Stimulated activated CD8-positive, alpha-beta memory T cell treated with anti-CD3 and anti-CD28 coated beads, Interleukin-2, amount 100 ng/mL, for 48 hours (primary cell): ENCODE results near the gene CTNNA2.

ENCODE experiments used
- DNase-seq, 2 donors: peaks; one replicate each; pipeline ENCODE4 v3.0.0-alpha.2; 2020; ENCODE audit warnings: low read depth in 2 of 2

Gene CTNNA2

DNA sequence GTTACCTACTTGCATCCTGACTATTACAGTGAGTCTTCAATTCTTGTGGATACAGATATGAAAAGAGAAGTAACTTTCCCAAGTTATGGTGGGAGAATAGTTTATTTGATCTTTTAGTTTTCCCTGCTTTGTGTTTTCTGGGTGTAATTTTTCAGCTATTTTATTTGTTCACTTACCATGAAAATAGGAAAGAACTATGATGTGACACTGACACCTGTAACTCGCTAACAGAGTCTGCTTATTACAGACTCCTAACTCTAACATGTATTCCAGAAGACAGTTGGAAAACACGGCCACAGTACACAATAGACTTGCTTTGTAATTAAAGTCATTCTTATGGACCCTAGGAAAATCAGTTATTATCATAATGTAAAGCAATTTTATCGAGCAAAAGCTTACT, 468.5 kb downstream of the CTNNA2 start:
- no peak for DNase-seq

- no peak for DNase-seq
These were observed 469.6 kb downstream of the CTNNA2 start for GRCh38 chr2:79982445-79982844.

GRCh38 chr2:79984476-79984875, 471.6 kb downstream of the CTNNA2 start:
- no peak for DNase-seq

GRCh38 chr2:79985145-79985544, 472.3 kb downstream of the CTNNA2 start:
- no peak for DNase-seq

DNA sequence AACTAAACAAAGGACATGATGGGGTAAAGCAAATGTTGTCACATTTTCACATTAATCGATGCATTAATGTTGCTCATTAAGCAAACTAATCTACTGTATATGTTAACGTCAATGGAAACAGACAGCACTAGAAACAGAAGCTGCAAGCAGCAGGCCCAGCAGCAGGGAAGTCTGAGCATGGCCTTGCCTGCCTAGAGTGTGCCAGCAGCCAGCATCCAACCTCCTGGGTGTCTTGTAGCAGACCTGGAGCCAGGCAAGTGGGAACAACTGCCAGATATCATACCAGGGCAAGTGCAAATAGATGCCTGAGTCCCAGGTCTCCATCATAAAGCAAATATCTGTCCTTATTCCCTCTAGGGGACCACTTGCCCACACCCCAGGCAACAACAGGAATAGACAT, 472.7 kb downstream of the CTNNA2 start:
- DNase-seq, result no peak

GRCh38 chr2:79993144-79993543, 480.3 kb downstream of the CTNNA2 start:
- no peak for DNase-seq

DNA sequence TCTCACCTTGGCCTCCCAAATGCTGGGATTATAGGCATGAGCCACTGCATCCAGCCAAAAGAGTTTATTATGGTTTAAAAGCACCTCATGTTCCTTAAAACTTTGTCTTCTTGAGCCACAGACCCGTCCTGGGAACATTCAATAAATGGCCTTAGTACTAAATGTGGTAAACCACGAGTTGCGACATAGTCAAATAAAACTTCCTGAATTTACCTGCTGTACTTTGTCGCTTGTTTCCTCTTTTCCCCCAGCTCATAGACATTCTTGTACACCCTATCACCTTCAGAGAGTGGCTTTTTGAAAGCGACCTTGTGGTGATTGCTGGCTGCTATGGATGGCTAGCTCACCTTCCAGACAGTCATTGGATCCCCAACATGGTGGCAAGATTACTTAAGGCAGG, 481.3 kb downstream of the CTNNA2 start:
- no peak for DNase-seq

DNA sequence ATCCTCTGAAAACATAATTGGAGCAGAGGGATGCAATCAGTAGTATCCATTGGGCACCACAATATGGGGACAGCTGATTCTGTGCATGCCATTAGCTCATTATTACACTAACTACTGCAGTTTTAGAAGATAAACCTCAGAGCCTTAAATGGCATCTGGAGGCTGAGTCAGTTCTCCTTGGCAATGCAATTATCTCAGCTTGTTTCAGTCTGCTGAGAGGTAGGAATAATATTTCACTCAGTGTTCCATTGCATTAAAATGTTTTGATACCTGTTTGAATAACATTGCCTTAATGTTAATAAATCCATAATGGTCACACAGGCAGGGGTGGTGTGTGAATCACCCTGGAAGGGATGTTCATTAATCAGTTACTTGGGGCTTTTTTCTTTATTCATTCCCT, 482.1 kb downstream of the CTNNA2 start:
- DNase-seq, result no peak

DNA sequence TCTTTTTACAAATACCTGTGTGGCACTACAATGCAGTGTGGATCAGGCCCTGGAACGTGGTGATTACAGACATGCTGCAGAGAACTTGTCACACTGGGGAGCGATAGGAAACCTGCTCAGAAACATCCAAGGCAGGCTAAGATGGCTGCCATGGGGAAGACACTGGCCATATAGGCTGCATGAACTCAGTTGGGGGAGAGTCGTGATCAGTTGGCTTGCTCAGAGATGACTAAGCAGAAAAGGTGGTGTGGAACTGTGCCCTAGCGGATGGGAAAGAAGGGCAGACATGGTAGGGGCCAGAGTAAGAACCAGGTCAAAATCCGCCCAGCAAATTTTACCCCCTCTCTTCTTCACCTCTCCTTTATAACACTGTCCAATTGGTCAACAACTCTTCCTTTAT, 483.9 kb downstream of the CTNNA2 start:
- DNase-seq, result no peak

DNA sequence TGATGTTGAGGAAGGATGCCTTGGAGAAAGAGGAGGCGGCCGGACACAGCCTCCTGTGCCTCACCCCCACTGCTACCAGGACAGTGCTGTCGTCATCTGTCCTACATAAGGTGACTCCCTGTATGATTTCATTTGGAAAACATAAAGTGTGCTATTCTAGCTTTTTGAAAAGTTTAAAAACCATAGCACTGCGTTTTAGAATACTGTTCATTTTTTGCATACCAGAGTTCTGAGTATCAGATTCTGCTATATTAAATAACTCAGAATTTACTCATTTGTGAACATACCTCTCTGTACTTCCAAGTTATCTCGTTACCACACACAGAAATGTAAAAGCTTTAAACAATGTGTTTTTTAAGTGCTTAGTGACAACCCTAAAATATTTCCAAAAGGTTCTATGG, 488.9 kb downstream of the CTNNA2 start:
- DNase-seq, result no peak

DNA sequence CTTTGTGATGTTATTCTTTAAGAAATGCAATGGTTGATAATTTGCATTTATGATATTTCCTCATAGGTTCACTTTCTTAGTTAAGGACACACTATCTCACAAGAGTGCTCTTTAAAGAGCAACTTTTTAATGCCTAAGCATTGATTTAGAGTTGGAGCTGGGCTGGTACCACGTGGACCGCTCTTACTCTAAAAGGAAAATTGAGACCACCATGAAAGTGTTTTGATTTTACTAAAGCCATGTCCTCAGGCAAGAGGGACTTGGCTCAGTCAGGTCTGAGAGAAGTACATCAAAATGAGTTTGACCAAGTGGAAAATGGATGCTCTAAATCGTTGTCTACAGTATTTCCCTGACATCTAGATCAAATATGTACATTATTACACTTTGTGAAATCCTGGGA, 489.3 kb downstream of the CTNNA2 start:
- no peak for DNase-seq

DNA sequence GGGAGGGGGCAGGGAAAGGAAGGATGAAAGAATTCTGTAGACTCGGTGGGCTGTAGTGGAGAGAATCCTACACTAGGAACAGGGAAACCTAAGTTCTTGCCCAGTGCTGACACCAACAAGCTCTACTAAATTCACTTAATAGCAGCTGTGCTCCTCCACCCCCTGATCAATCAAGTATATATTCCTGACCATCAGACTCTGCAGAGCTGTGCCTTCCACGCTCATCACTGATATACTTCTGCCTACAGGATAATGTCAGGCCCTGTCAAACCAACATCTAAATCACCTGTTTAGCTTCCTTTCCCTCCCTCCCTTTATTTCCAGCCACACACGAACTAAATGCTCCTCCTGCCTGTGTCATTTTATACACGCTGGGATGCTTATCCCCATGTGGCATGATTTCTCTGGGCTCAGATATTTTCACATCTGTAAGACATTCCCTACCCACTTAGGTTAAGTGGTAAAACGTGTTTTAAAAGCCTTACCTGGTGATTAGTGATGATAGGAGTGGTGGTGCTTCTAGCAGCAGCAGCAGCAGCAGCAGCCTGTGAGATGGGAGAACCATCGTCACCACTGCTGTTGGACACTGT, 489.8 kb downstream of the CTNNA2 start:
- no peak for DNase-seq

- DNase-seq, result no peak
These were observed 495.1 kb downstream of the CTNNA2 start for GRCh38 chr2:80007777-80008503.

GRCh38 chr2:80008596-80008995, 495.7 kb downstream of the CTNNA2 start:
- no peak for DNase-seq

GRCh38 chr2:80009211-80009610, 496.4 kb downstream of the CTNNA2 start:
- no peak for DNase-seq

DNA sequence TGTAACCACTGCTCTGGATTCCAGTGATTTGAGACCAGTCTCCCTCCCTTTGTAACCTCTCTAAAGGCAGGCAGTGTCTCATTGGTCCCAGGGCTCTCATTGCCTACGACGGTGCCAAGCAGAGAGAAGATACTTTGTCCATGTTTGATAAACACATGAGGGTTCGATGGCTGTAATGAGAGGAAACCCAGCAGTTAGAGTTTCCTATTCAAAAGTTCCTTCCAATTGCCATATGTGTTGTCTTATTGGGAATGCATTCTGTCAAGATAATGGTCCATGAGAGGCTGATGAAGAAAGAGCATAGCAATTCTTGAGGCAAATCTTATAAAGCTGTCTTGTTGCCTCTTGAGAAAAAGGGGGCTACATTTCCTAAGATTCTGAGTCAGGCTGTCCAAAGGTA, 499.2 kb downstream of the CTNNA2 start:
- no peak for DNase-seq

DNA sequence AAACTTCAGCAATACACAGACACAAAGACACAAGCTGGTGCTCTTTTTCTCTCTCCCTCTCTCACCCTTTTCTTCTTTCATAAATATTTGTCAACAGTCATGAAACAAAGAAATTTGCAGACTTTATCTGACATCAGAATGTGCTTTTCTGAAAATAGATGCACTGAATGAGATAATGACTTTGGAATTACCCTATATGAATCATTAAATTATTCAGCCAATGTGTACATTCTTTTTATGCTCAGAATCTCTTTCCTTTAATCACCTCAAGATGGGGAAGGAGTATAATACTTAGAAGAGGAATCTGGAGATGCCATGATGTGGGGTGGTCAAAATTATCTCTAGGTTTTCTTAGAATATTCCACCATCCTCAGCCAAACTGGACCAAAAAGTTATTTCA, 501.8 kb downstream of the CTNNA2 start:
- no peak for DNase-seq

DNA sequence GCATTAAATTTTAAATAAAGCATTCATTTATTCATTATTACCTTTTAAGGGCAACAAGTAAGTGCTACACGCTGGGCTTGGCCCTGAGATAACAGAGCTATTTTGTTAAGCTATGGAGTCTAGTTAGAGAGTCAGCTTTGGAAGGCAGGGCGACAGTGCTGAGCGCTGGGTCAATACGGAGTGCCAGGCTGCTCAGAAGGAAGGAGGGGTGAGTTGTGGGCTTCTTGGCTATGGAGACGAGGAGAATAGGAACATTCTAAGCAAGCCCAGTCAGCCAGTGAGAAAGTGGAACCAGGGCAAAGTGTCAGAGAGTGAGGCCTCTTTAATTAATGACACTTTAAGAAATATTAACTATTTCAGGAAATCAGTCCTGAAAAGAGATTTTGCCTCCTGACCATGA, 503.3 kb downstream of the CTNNA2 start:
- no peak for DNase-seq

DNA sequence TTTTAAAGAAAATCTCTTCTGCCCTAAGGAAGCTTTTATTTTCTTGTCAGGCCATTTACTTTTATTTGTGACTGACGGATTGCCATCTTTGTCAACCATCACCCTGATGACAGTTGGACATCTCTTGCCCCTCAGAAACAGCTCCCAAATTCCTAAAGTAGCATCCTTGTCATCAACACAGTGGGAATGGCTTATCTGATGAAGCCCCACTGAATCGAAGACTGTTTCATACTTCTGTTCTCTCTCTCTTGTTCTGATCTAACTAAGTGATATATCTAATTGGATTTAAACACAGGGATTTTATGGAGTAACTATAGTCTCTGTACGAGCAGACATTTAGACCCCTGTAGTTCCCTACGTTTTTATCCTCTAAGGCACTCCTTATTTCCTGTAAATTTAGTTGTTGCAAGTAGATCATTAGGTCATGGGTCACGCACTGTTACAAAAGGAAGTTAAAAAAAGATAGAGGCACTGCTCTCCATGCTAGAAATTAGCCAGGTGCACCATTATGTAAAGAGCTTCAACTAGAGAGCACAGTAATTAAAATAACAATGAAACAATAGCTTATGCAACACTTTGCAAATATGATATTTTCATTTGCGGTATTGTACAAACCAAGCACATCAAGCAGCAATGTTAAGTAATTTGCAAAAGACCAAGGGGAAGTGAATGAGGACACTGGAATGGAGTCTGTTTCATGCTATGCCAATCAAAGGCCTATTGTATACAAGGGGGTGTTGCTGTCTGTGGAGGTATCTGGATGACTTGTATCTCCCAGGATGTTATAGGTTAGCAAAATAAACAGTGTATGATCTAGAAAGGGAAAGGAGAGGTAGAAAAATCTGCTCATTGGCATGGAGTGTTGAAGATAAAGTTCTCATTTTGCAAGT, 507.0 kb downstream of the CTNNA2 start:
- DNase-seq, result no peak

DNA sequence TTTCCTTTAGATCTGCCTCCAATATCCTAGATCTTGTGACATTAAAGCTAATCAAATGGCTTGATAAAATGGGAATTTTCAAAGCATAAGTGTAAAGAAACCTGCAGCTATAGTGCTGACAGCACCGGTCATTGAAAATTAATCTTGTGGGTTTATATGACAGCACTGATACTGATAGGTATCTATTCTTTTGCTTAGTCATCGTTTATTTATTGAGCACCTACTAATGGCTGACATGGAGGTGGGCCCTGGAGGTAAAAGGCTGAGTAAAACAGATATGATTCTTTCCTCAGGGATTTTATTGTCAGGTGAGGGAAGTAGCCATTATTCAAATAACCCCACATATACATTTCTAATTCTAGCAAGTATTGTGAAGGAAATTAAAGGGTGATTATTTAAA, 509.2 kb downstream of the CTNNA2 start:
- DNase-seq, result no peak

DNA sequence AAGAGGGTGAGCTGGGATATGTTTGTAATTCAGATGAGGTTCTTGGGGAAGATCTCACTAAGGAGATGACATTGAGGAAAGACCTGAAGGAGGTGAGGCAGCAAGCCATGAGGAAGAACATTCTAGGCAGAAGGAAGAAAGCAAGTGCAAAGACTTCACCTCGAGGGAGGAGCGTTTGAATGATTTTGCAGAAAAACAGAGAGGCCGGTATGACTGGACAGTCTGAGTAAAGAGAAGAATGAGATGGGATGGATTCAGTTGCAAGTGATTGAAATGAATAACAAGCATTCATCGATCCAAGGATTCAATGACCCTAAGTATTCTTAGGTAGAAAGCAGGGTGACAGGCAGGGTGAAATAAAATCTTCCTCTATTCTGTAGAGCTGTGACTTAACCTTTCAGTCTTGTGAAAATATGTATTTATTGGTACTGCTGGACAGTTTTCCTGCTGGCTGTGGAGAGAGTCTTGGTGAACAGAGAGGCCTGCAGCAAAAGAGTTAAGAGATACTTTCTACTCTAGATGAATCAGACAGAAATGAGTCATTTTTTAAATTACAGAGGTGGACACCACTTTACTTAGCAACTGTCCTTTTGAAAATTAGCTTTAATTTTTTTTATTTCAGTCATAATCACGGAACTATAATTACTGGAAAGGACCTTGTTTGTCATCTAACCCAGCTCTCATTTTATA, 513.3 kb downstream of the CTNNA2 start:
- no peak for DNase-seq

- DNase-seq, result no peak
These were observed 515.2 kb downstream of the CTNNA2 start for GRCh38 chr2:80028051-80028450.
